SU-DHL-6 (cell line): Measurements from ENCODE around the gene CCDC141.

Experiments
- CTCF ChIP-seq: fragments of 200-600 bp; sonication (generic); IDR thresholded peaks from one replicate; pipeline ENCODE4 v1.5.1; 2017; ENCODE audit warnings: antibody characterized with exemption, mild to moderate bottlenecking, low read length, moderate library complexity; ENCODE audit not compliant: insufficient read depth, poor library complexity, severe bottlenecking
- EZH2phosphoT487 ChIP-seq: fragments of 200-600 bp; sonication (generic), shearing (Covaris generic); conservative IDR thresholded peaks from 2 replicates; pipeline ENCODE4 v1.6.1; 2018; ENCODE audit warnings: mild to moderate bottlenecking, antibody characterized with exemption, low read length, moderate library complexity, mixed read lengths

DNA sequence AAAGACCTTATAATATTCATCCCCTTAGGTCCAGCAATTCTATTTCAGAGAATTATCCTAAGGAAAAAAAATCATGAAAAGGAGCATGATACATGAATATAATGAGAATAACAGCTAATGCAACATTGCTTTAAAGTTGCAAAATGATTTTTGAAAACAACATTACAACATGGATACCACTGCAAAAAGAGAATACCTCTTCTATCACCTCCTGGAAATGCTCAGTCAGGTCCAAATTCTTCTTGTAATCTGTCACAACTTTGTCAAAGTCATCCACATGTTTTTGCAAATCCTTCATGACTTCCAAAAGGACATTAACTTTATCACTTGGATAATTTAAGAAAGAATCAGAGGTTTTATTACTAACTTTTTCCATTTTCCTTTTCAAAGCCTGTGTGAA is 194.8 kb downstream of the CCDC141 start:
- TF ChIP-seq EZH2phosphoT487 (no peak), CTCF (no peak)
